Measurements from ENCODE around the gene PSMF1.

DNA sequence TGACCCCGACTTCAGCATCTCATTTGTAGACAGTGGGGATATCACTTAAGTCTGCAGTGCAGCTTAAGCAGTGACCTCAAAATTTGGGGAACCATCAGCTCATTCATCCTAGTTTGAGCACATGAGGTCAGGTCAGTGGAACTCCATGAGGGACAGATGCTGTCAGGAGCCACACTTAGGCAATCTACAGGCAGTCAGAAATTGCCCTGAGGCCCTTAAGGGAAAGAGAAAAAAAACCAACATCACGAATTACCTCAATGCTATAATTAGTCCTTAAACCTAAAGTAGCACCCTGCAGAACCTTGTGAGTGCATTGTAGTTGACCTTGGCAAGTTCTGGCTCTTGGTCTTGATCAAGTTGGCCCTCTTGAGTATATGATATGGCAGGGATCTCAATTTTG, 45.3 kb downstream of the PSMF1 start:
- no peak for TF ChIP-seq POLR2A (IDR thresholded peaks at IDR 0.05)
- TF ChIP-seq, protein P1, sequence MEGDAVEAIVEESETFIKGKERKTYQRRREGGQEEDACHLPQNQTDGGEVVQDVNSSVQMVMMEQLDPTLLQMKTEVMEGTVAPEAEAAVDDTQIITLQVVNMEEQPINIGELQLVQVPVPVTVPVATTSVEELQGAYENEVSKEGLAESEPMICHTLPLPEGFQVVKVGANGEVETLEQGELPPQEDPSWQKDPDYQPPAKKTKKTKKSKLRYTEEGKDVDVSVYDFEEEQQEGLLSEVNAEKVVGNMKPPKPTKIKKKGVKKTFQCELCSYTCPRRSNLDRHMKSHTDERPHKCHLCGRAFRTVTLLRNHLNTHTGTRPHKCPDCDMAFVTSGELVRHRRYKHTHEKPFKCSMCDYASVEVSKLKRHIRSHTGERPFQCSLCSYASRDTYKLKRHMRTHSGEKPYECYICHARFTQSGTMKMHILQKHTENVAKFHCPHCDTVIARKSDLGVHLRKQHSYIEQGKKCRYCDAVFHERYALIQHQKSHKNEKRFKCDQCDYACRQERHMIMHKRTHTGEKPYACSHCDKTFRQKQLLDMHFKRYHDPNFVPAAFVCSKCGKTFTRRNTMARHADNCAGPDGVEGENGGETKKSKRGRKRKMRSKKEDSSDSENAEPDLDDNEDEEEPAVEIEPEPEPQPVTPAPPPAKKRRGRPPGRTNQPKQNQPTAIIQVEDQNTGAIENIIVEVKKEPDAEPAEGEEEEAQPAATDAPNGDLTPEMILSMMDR (IDR thresholded peaks at IDR 0.05), result no peak

Data from Peyer's patch (tissue), 4 donors.